HepG2 (cell line): Measurements from ENCODE around the gene ADRA1B. TPM values are rescaled to one million over a fixed set of nuclear protein-coding genes. Genes with fewer than 3 reads are reported as not detected.
A peak's percentile ranks its signal among the peaks of the same experiment; 100 is the strongest.

Experiments used
- ATAC-seq: fragments of 200-7000 bp; cut with Tn5 transposase; 3 replicates; pipeline ENCODE4 v1.9.1; 2020; ENCODE audit warnings: mild to moderate bottlenecking, moderate library complexity
- Bru-seq: library from RNA; stranded (reverse); fragments of 400-500 nt; gene quantifications from one replicate; lab custom pipeline; 2021; lab: Mats Ljungman, UMichigan
- BruChase-seq, 2 experiments: library from RNA; stranded (reverse); fragments of 400-500 nt; gene quantifications; one replicate each; lab custom pipeline; 2021; lab: Mats Ljungman, UMichigan
- BruUV-seq: library from RNA; stranded (reverse); fragments of 400-500 nt; replicated peaks from 2 replicates; lab custom pipeline; 2021; lab: Mats Ljungman, UMichigan
- CTCF ChIA-PET: fragments of 300-600 bp; formaldehyde crosslinking; extraction: SDS; loops from one replicate; lab custom pipeline; 2021; ENCODE audit warnings: low total read pairs, inconsistent platforms, low intra/inter-chr PET ratio; lab: Yijun Ruan, JAX
- POLR2A ChIA-PET: fragments of 350-600 bp; sonication (Branson Sonifier 250); formaldehyde crosslinking; loops from one replicate; lab custom pipeline; 2020; ENCODE audit warnings: antibody characterized with exemption, inconsistent platforms; lab: Yijun Ruan, JAX
- DNase-seq: peaks from one replicate; pipeline ENCODE4 v3.0.0-alpha.2; 2015; ENCODE audit warnings: low spot score
- FAIRE-seq: peaks from 3 replicates; lab custom pipeline; 2011; peaks lifted over from hg19 to GRCh38; lab: Jason Lieb, UNC
- H2AFZ ChIP-seq: one replicate; pipeline ENCODE4 v1.6.1; 2011; ENCODE audit warnings: low read length, inconsistent platforms
- H3K27ac ChIP-seq: fragments of 300-600 bp; 3 replicates; pipeline ENCODE4 v1.8.0; 2011; ENCODE audit warnings: mixed run types, mild to moderate bottlenecking, mixed read lengths, low read length, inconsistent platforms; ENCODE audit not compliant: insufficient read depth; ENCODE audit errors: extremely low read length
- H3K27me3 ChIP-seq, 2 experiments: fragments of 200-600 bp in 1 of 2; 2 replicates in 1 of 2; 3 replicates in 1 of 2; pipeline versions ENCODE4 v1.6.0 to v1.8.0; 2011; ENCODE audit warnings: low read length in 2 of 2, mild to moderate bottlenecking in 2 of 2, moderate library complexity in 2 of 2, inconsistent platforms in 1 of 2; ENCODE audit not compliant: insufficient read depth in 2 of 2, control insufficient read depth in 1 of 2
- H3K36me3 ChIP-seq, 2 experiments: fragments of 200-600 bp in 1 of 2; replicated peaks in 1 of 2; 2 replicates in 1 of 2; 3 replicates in 1 of 2; pipeline versions ENCODE4 v1.5.1 to v1.8.0; 2011; ENCODE audit warnings: low read length in 2 of 2, inconsistent platforms in 1 of 2; ENCODE audit not compliant: insufficient read depth in 2 of 2, control insufficient read depth in 1 of 2
- H3K4me1 ChIP-seq: 2 replicates; pipeline ENCODE4 v1.5.1; 2012; ENCODE audit warnings: low read length, inconsistent platforms; ENCODE audit not compliant: insufficient read depth
- H3K4me2 ChIP-seq: 2 replicates; pipeline ENCODE4 v1.6.0; 2011; ENCODE audit warnings: low read depth, low read length, inconsistent platforms
- H3K4me3 ChIP-seq, 3 experiments: fragments of 200-600 bp in 1 of 3; sonication (generic), shearing (Covaris generic) in 1 of 3; replicated peaks in 1 of 3; 2 replicates each; pipeline ENCODE4 v1.5.1; 2011 to 2016; ENCODE audit warnings: low read length in 3 of 3, inconsistent platforms in 2 of 3, low read depth in 2 of 3, mild to moderate bottlenecking in 2 of 3, control low read depth in 1 of 3, mixed read lengths in 1 of 3; ENCODE audit not compliant: insufficient read depth in 1 of 3
- H3K79me2 ChIP-seq: one replicate; pipeline ENCODE4 v1.6.1; 2011; ENCODE audit warnings: low read length, inconsistent platforms; ENCODE audit not compliant: insufficient read depth
- H3K9ac ChIP-seq: 2 replicates; pipeline ENCODE4 v1.6.0; 2011; ENCODE audit warnings: mild to moderate bottlenecking, low read depth, low read length, inconsistent platforms; ENCODE audit not compliant: insufficient read depth
- H3K9me3 ChIP-seq: 2 replicates; pipeline ENCODE4 v1.5.1; 2012; ENCODE audit warnings: mild to moderate bottlenecking, low read length
- H4K20me1 ChIP-seq: 2 replicates; pipeline ENCODE4 v1.6.0; 2011; ENCODE audit warnings: inconsistent platforms, mild to moderate bottlenecking, low read length, moderate library complexity; ENCODE audit not compliant: insufficient read depth
- GABPB1 ChIP-seq: IDR thresholded peaks from 2 replicates; pipeline ENCODE4 v1.6.1; 2016; ENCODE audit warnings: mild to moderate bottlenecking, missing genetic modification reagents, moderate library complexity, missing compliant biosample characterization
- GATAD2A ChIP-seq: IDR thresholded peaks from 2 replicates; pipeline ENCODE4 v1.6.1; 2016
- NFYC ChIP-seq: IDR thresholded peaks from 2 replicates; pipeline ENCODE4 v1.6.1; 2016; ENCODE audit warnings: missing genetic modification reagents, missing compliant biosample characterization
- SIN3B ChIP-seq: fragments of 150-350 bp; IDR thresholded peaks from 2 replicates; pipeline ENCODE4 v1.6.1; 2014; ENCODE audit warnings: low read length
- ZBTB38 ChIP-seq: sonication (generic); formaldehyde crosslinking; IDR thresholded peaks from 2 replicates; pipeline ENCODE4 v1.5.1; 2020; ENCODE audit warnings: mild to moderate bottlenecking, missing genetic modification reagents
- ZNF777 ChIP-seq: sonication (generic); formaldehyde crosslinking; IDR thresholded peaks from 2 replicates; pipeline ENCODE4 v1.4.0; 2020; ENCODE audit warnings: missing genetic modification reagents
- WGBS: methylation state at CpG from one replicate; pipeline ENCODE4 v1.1.6; 2017; ENCODE audit warnings: low lambda C conversion rate; 5-methylcytosine and 5-hydroxymethylcytosine counted together
- in situ Hi-C: cut with HindIII; loops from 2 replicates; pipeline ENCODE4 v1.10.0; 2017; ENCODE audit warnings: low pct_unique_long_range_greater_than_20kb; ENCODE audit not compliant: extremely low pct_ligation_motif_present
- intact Hi-C: fragments of 100-400 bp; cut with micrococcal nuclease; formaldehyde crosslinking; loops from one replicate; pipeline ENCODE4 v1.10.0; 2022; ENCODE audit not compliant: unreplicated experiment
- long read RNA-seq, 2 experiments: library from RNA in 1 of 2; library from polyadenylated mRNA in 1 of 2; stranded (forward) in 1 of 2; unstranded in 1 of 2; transcript quantifications; one replicate each; pipeline ENCODE4 v2.0.0, GENCODE V29; 2019 to 2022
- polyA minus RNA-seq, 3 experiments: library from RNA; depleted of rRNA, polyadenylated mRNA; stranded (reverse); fragments of >200 nt; gene quantifications; 2 replicates each; pipeline ENCODE4 v1.2.3, GENCODE V29; 2011; ENCODE audit warnings: low replicate concordance in 1 of 3
- polyA plus RNA-seq, 8 experiments: library from polyadenylated mRNA; depleted of rRNA in 3 of 8; stranded (reverse) in 7 of 8; unstranded in 1 of 8; fragments of >200 nt; fragmentation: Illumina TruSeq in 4 of 8; extraction: Trizol in 4 of 8; gene quantifications; 2 replicates each; pipeline versions ENCODE4 v1.2.1 to v1.2.3, GENCODE V29; 2011 to 2016; ENCODE audit warnings: low read depth in 4 of 8, missing spikeins in 1 of 8, mixed read lengths in 1 of 8; ENCODE audit not compliant: insufficient read depth in 1 of 8
- total RNA-seq, 5 experiments: library from RNA; depleted of rRNA; stranded (reverse); fragments of >200 nt; fragmentation: Illumina TruSeq; extraction: Trizol; gene quantifications; 2 replicates each; pipeline ENCODE4 v1.2.3, GENCODE V29; 2016; ENCODE audit warnings: low read depth in 1 of 5
- TF ChIP-seq, protein P1 (sequence below): sonication (generic); formaldehyde crosslinking; IDR thresholded peaks from 2 replicates; pipeline ENCODE4 v1.5.0; 2020; ENCODE audit warnings: mild to moderate bottlenecking, missing genetic modification reagents, moderate library complexity
- TF ChIP-seq, protein P2 (sequence below): fragments of 450-650 bp; IDR thresholded peaks from 2 replicates; pipeline ENCODE4 v1.6.1; 2017; ENCODE audit warnings: mild to moderate bottlenecking
- TF ChIP-seq, protein P3 (sequence below): sonication (generic); formaldehyde crosslinking; conservative IDR thresholded peaks from 2 replicates; pipeline ENCODE4 v1.4.0; 2020; ENCODE audit warnings: mild to moderate bottlenecking, missing genetic modification reagents, moderate library complexity

Gene ADRA1B
- total RNA-seq (2016; rRNA removed; fragmentation: Illumina TruSeq; extraction: Trizol) = not detected in 2 replicates
- total RNA-seq (2016; cell fraction: cytosol; rRNA removed; fragmentation: Illumina TruSeq; extraction: Trizol; ENCODE audit: low read depth) = not detected in 2 replicates
- not detected in 2 replicates for total RNA-seq (2016; cell fraction: insoluble cytoplasmic fraction; rRNA removed; fragmentation: Illumina TruSeq; extraction: Trizol)
- not detected in 2 replicates for total RNA-seq (2016; cell fraction: membrane; rRNA removed; fragmentation: Illumina TruSeq; extraction: Trizol)
- total RNA-seq (2016; cell fraction: nucleus; rRNA removed; fragmentation: Illumina TruSeq; extraction: Trizol) = not detected in 2 replicates
- not detected in 2 replicates for polyA plus RNA-seq (2011; rRNA removed)
- polyA plus RNA-seq (2011; cell fraction: cytosol; rRNA removed) = not detected in 2 replicates
- not detected in 2 replicates for polyA plus RNA-seq (2011; cell fraction: nucleus; rRNA removed)
- not detected in 2 replicates for polyA plus RNA-seq (2012)
- not detected in 2 replicates for polyA plus RNA-seq (2016; cell fraction: cytosol; fragmentation: Illumina TruSeq; extraction: Trizol; ENCODE audit: low read depth)
- not detected in 2 replicates for polyA plus RNA-seq (2016; cell fraction: insoluble cytoplasmic fraction; fragmentation: Illumina TruSeq; extraction: Trizol; ENCODE audit: low read depth)
- polyA plus RNA-seq (2016; cell fraction: membrane; fragmentation: Illumina TruSeq; extraction: Trizol; ENCODE audit: low read depth) = not detected in 2 replicates
- polyA plus RNA-seq (2016; cell fraction: nucleus; fragmentation: Illumina TruSeq; extraction: Trizol; ENCODE audit: insufficient read depth, low read depth) = not detected in 2 replicates
- 0.14 TPM in 1 of 2 replicates, not detected in the other for polyA minus RNA-seq (2011; rRNA and poly(A)+ RNA removed; ENCODE audit: low replicate concordance)
- polyA minus RNA-seq (2011; cell fraction: cytosol; rRNA and poly(A)+ RNA removed) = not detected in 2 replicates
- not detected in 2 replicates for polyA minus RNA-seq (2011; cell fraction: nucleus; rRNA and poly(A)+ RNA removed)
- percentile 2 among the genes with signal in this experiment for Bru-seq, nascent RNA
- BruChase-seq, experiment 1, labeled RNA remaining after a 6-hour chase = percentile 2 among the genes with signal in this experiment
- percentile 5 among the genes with signal in this experiment for BruChase-seq, experiment 2, labeled RNA remaining after a 2-hour chase
- long read RNA-seq, experiment 1 = 0 reads
- long read RNA-seq, experiment 2 = 0 reads

DNA sequence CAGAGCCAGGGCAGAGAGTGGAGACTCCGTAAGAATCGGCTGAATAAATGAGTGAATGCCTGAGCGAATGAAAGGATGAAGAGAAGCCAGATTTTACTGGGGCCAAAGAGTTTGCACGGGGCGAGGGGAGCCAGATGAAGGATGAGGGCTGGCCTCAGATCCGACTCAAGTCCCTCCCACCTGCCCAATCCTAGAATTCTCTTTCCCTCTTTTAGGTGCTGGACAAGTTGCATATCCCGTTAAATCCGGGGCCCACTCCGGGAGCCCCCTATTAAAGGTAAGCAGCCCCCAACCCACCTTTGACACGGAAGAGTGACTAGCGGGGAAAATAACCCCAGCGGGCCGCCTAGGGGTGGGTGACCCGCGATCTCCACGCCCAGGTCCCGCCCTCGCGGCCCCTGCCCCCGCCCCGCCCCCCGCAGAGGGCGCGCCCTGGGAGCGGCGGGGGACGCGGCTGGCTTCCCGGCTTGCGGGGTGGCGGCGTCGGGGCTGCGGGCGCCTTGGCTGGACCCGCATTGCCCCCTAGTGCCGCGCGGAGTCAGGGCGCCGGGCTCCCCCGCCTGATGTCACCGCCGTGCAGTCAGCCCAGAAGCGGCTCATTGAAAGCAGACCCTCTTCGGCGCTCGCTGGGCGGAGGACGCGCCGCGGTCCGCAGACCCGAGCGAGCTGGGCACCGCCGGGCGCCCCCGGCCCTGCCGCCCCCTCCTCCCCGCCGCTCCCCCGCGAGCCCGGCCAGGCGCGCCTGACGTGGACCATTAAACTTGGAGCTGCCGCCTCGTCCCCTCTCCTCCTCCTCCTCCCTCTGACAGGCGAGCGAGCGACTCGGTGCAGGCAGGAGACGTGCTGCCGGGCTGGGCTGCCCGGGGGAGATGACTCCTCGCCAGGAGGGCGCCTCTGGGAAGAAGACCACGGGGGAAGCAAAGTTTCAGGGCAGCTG lies at the start of gene ADRA1B:
Gene ADRA1B (plus strand): TSS at position 579 of the 937 bp plus-strand sequence. CDS start 424 bp downstream, outside the sequence.
- H3K9ac ChIP-seq = no peak within 1 kb of the TSS
- in situ Hi-C loops (loop anchor here (10.0 kb wide), 1 partner anchor 471 kb away; no protein-coding TSS in a partner anchor), intact Hi-C loops (loop anchor here (1.0 to 10.0 kb wide), 2 partner anchors 401 to 472 kb away; no protein-coding TSS in a partner anchor)
- H3K36me3 ChIP-seq = no peaks in the 10 kb centered on the region
- CTCF ChIA-PET = no interaction called here
- no peaks in the 10 kb centered on the region for H3K9me3 ChIP-seq
- no TSS peak for BruUV-seq
- H3K79me2 ChIP-seq = no peaks in the 10 kb centered on the region
- DNase-seq (peak; percentile 10), ATAC-seq (peak; percentile 97), FAIRE-seq (no peak)
- POLR2A ChIA-PET = no interaction called here
- no peaks in the 10 kb centered on the region for H3K4me1 ChIP-seq
- peak within 1 kb of the TSS; percentile 12; the same call in 1 of the 2 replicates for H3K4me2 ChIP-seq
- peaks cover 2 to 44% of the 10 kb centered on the region in 2 experiments; a peak in 4 of 5 replicates for H3K27me3 ChIP-seq
- H4K20me1 ChIP-seq = no peaks in the 10 kb centered on the region
- no peak within 1 kb of the TSS for H2AFZ ChIP-seq
- WGBS = 7% methylated on average over 35 of the region's 81 CpGs
- no peak within 1 kb of the TSS for H3K27ac ChIP-seq
- peak within 1 kb of the TSS in 2 of 3 experiments; percentile 26 to 31; a peak in 2 of 6 replicates for H3K4me3 ChIP-seq
- no peak for TF ChIP-seq SIN3B
- TF ChIP-seq, protein P1, sequence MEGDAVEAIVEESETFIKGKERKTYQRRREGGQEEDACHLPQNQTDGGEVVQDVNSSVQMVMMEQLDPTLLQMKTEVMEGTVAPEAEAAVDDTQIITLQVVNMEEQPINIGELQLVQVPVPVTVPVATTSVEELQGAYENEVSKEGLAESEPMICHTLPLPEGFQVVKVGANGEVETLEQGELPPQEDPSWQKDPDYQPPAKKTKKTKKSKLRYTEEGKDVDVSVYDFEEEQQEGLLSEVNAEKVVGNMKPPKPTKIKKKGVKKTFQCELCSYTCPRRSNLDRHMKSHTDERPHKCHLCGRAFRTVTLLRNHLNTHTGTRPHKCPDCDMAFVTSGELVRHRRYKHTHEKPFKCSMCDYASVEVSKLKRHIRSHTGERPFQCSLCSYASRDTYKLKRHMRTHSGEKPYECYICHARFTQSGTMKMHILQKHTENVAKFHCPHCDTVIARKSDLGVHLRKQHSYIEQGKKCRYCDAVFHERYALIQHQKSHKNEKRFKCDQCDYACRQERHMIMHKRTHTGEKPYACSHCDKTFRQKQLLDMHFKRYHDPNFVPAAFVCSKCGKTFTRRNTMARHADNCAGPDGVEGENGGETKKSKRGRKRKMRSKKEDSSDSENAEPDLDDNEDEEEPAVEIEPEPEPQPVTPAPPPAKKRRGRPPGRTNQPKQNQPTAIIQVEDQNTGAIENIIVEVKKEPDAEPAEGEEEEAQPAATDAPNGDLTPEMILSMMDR (CRISPR knock-in tag) = peak; percentile 71
- TF ChIP-seq, protein P2, sequence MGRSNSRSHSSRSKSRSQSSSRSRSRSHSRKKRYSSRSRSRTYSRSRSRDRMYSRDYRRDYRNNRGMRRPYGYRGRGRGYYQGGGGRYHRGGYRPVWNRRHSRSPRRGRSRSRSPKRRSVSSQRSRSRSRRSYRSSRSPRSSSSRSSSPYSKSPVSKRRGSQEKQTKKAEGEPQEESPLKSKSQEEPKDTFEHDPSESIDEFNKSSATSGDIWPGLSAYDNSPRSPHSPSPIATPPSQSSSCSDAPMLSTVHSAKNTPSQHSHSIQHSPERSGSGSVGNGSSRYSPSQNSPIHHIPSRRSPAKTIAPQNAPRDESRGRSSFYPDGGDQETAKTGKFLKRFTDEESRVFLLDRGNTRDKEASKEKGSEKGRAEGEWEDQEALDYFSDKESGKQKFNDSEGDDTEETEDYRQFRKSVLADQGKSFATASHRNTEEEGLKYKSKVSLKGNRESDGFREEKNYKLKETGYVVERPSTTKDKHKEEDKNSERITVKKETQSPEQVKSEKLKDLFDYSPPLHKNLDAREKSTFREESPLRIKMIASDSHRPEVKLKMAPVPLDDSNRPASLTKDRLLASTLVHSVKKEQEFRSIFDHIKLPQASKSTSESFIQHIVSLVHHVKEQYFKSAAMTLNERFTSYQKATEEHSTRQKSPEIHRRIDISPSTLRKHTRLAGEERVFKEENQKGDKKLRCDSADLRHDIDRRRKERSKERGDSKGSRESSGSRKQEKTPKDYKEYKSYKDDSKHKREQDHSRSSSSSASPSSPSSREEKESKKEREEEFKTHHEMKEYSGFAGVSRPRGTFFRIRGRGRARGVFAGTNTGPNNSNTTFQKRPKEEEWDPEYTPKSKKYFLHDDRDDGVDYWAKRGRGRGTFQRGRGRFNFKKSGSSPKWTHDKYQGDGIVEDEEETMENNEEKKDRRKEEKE = no peak
- 0 out of 2 replicates have a peak, but pooled peaks have one; percentile 12 for TF ChIP-seq GABPB1 (CRISPR knock-in tag)
- peak; percentile 71 for TF ChIP-seq ZNF777 (CRISPR knock-in tag)
- TF ChIP-seq, protein P3, sequence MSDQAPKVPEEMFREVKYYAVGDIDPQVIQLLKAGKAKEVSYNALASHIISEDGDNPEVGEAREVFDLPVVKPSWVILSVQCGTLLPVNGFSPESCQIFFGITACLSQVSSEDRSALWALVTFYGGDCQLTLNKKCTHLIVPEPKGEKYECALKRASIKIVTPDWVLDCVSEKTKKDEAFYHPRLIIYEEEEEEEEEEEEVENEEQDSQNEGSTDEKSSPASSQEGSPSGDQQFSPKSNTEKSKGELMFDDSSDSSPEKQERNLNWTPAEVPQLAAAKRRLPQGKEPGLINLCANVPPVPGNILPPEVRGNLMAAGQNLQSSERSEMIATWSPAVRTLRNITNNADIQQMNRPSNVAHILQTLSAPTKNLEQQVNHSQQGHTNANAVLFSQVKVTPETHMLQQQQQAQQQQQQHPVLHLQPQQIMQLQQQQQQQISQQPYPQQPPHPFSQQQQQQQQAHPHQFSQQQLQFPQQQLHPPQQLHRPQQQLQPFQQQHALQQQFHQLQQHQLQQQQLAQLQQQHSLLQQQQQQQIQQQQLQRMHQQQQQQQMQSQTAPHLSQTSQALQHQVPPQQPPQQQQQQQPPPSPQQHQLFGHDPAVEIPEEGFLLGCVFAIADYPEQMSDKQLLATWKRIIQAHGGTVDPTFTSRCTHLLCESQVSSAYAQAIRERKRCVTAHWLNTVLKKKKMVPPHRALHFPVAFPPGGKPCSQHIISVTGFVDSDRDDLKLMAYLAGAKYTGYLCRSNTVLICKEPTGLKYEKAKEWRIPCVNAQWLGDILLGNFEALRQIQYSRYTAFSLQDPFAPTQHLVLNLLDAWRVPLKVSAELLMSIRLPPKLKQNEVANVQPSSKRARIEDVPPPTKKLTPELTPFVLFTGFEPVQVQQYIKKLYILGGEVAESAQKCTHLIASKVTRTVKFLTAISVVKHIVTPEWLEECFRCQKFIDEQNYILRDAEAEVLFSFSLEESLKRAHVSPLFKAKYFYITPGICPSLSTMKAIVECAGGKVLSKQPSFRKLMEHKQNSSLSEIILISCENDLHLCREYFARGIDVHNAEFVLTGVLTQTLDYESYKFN (CRISPR knock-in tag) = no peak
- TF ChIP-seq NFYC (CRISPR knock-in tag) = no peak
- TF ChIP-seq ZBTB38 (CRISPR knock-in tag) = no peak
- TF ChIP-seq GATAD2A (CRISPR knock-in tag) = no peak
